GM13976 (cell line): ENCODE data around the gene USH1G.

Experiments
- DNase-seq: peaks from one replicate; pipeline ENCODE4 v3.0.0; 2012; ENCODE audit warnings: low spot score
- CTCF ChIP-seq: IDR thresholded peaks from 2 replicates; pipeline ENCODE4 v1.5.1; 2012; ENCODE audit warnings: borderline replicate concordance, mild to moderate bottlenecking; ENCODE audit not compliant: insufficient read depth; ENCODE audit errors: extremely low read depth, missing control alignments, control extremely low read depth
- in situ Hi-C: fragments of 300-500 bp; cut with MboI; formaldehyde crosslinking; loops from one replicate; pipeline ENCODE4 v1.12.0; 2022; ENCODE audit warnings: low sequenced_read_pairs, mixed read lengths, inconsistent platforms; ENCODE audit not compliant: unreplicated experiment

USH1G gene

GRCh38 chr17:74892974-74893911, 29.8 kb downstream of the USH1G start, which contains the start of gene FADS6:
Gene FADS6, minus strand, starts transcription at chr17:74893633. Its CDS starts 38 bp downstream, at chr17:74893595.
- DNase-seq = no peak
- in situ Hi-C loops = no loop called here
- no peak for TF ChIP-seq CTCF

- in situ Hi-C loops = no loop called here
- DNase-seq = no peak
- TF ChIP-seq CTCF = no peak
Measured at GRCh38 chr17:74892013-74892841, 30.8 kb downstream of the USH1G start.

GRCh38 chr17:74890554-74890953, 32.5 kb downstream of the USH1G start:
- TF ChIP-seq CTCF = no peak
- DNase-seq = no peak
- in situ Hi-C loops = no loop called here

GRCh38 chr17:74888469-74888868, 34.6 kb downstream of the USH1G start:
- in situ Hi-C loops = no loop called here
- no peak for TF ChIP-seq CTCF
- DNase-seq = no peak

GRCh38 chr17:74883241-74883745, 39.8 kb downstream of the USH1G start:
- in situ Hi-C loops = no loop called here
- no peak for TF ChIP-seq CTCF
- no peak for DNase-seq

GRCh38 chr17:74882517-74883240, 40.4 kb downstream of the USH1G start:
- DNase-seq = no peak
- in situ Hi-C loops = no loop called here
- TF ChIP-seq CTCF = no peak
